Tibial nerve (tissue), 4 donors: ENCODE data around the gene REXO1.

Experiments used
- EP300 ChIP-seq, 2 donors: sonication (generic); formaldehyde crosslinking; IDR thresholded peaks; one replicate each; pipeline ENCODE4 v1.6.1; 2017; ENCODE audit warnings: antibody characterized with exemption in 2 of 2, mild to moderate bottlenecking in 1 of 2
- TF ChIP-seq, protein P1 (sequence below), 5 experiments: fragments of 200-600 bp in 3 of 5; fragments of 450-650 bp in 2 of 5; sonication (generic) in 3 of 5; IDR thresholded peaks; one replicate each; pipeline ENCODE4 v1.5.1; 2016 to 2019; ENCODE audit warnings: antibody characterized with exemption in 5 of 5, mild to moderate bottlenecking in 3 of 5, moderate library complexity in 2 of 5

DNA sequence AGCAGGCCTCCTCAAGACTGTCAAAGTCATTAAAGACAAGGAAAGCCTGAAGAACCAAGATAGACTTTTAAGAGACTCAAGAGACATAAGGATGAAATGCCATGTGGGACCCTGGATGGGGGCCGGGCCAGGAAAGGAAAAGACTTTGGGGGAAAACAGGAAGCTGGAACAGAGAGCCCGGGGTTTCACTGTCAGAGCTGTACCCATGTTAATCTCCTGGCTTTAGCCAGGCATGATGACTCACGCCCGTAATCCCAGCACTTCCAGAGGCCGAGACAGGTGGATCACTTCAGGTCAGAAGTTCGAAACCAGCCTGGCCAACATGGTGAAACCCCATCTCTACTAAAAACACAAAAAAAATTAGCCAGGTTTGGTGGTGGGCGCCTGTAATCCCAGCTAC lies 20.7 kb upstream of the REXO1 start:
- TF ChIP-seq, protein P1, sequence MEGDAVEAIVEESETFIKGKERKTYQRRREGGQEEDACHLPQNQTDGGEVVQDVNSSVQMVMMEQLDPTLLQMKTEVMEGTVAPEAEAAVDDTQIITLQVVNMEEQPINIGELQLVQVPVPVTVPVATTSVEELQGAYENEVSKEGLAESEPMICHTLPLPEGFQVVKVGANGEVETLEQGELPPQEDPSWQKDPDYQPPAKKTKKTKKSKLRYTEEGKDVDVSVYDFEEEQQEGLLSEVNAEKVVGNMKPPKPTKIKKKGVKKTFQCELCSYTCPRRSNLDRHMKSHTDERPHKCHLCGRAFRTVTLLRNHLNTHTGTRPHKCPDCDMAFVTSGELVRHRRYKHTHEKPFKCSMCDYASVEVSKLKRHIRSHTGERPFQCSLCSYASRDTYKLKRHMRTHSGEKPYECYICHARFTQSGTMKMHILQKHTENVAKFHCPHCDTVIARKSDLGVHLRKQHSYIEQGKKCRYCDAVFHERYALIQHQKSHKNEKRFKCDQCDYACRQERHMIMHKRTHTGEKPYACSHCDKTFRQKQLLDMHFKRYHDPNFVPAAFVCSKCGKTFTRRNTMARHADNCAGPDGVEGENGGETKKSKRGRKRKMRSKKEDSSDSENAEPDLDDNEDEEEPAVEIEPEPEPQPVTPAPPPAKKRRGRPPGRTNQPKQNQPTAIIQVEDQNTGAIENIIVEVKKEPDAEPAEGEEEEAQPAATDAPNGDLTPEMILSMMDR (IDR thresholded peaks at IDR 0.05): no peak
- TF ChIP-seq EP300 (IDR thresholded peaks at IDR 0.05): no peak
